AG04449 (cell line): ENCODE data around the gene SELENON.

ENCODE experiments used
- CTCF ChIA-PET: fragments of 350-600 bp; formaldehyde crosslinking; extraction: SDS; loops from one replicate; lab custom pipeline; 2021; ENCODE audit warnings: antibody characterized with exemption; lab: Yijun Ruan, JAX
- POLR2A ChIA-PET: fragments of 400-600, 350-600 bp; formaldehyde crosslinking; extraction: SDS; loops from one replicate; lab custom pipeline; 2020; ENCODE audit warnings: antibody characterized with exemption, inconsistent platforms; lab: Yijun Ruan, JAX
- DNase-seq: peaks from one replicate; pipeline ENCODE4 v3.0.0-alpha.2; 2010; ENCODE audit warnings: low read depth, low spot score
- H3K4me3 ChIP-seq: 2 replicates; pipeline ENCODE4 v1.5.1; 2011; ENCODE audit warnings: low read depth, mild to moderate bottlenecking, control low read depth, low read length
- CTCF ChIP-seq: IDR thresholded peaks from one replicate; pipeline ENCODE4 v1.5.1; 2011; ENCODE audit warnings: mild to moderate bottlenecking, moderate library complexity, low read length, control low read depth, inconsistent platforms; ENCODE audit not compliant: insufficient read depth; ENCODE audit errors: missing control alignments

SELENON gene

GRCh38 chr1:25765136-25765922 is 34.7 kb upstream of the SELENON start:
- no peak overlapping the region for H3K4me3 ChIP-seq
- ChIA-PET POLR2A (no interaction called here), CTCF (no interaction called here)
- no peak for DNase-seq
- no peak for TF ChIP-seq CTCF

- ChIA-PET CTCF (no interaction called here), POLR2A (no interaction called here)
- H3K4me3 ChIP-seq, result no peak overlapping the region
These were observed 33.9 kb upstream of the SELENON start for GRCh38 chr1:25765923-25766589.

GRCh38 chr1:25766721-25767436 is 33.1 kb upstream of the SELENON start:
- no peak overlapping the region for H3K4me3 ChIP-seq
- CTCF ChIA-PET, result no interaction called here
- TF ChIP-seq CTCF, result no peak
- POLR2A ChIA-PET, result no interaction called here
- DNase-seq, result no peak

More at GRCh38 chr1:25765923-25766589, 33.9 kb upstream of the SELENON start:
- no peak for DNase-seq
- no peak for TF ChIP-seq CTCF

GRCh38 chr1:25767437-25767770 is 32.6 kb upstream of the SELENON start:
- ChIA-PET CTCF (no interaction called here), POLR2A (no interaction called here)
- TF ChIP-seq CTCF, result no peak

GRCh38 chr1:25768999-25769398 is 31.0 kb upstream of the SELENON start:
- CTCF ChIA-PET, result no interaction called here
- no peak overlapping the region for H3K4me3 ChIP-seq
- no peak for DNase-seq
- POLR2A ChIA-PET, result no interaction called here
- TF ChIP-seq CTCF, result no peak

More at GRCh38 chr1:25767437-25767770, 32.6 kb upstream of the SELENON start:
- no peak overlapping the region for H3K4me3 ChIP-seq
- no peak for DNase-seq
